A549 (cell line): ENCODE data around the gene NUP188.

Experiments
- CBX2 ChIP-seq: fragments of 200-600 bp; sonication (generic); IDR thresholded peaks from 2 replicates; pipeline ENCODE4 v1.6.1; 2016; ENCODE audit warnings: low read depth, mild to moderate bottlenecking, borderline replicate concordance
- CHD2 ChIP-seq: fragments of 150-350 bp; IDR thresholded peaks from 2 replicates; pipeline ENCODE4 v1.6.1; 2014; ENCODE audit warnings: low read length; ENCODE audit not compliant: partially characterized antibody
- FOSL2 ChIP-seq, 2 experiments: fragments of 450-650 bp in 1 of 2; fragments of >200 bp in 1 of 2; sonication (Bioruptor Twin) in 1 of 2; formaldehyde crosslinking; IDR thresholded peaks; 2 replicates each; pipeline versions ENCODE4 v1.5.0 to v1.6.1; 2016 to 2020; ENCODE audit warnings: mild to moderate bottlenecking in 1 of 2, moderate library complexity in 1 of 2
- HOXA7 ChIP-seq: fragments of 250-450 bp; sonication (Bioruptor Pico); IDR thresholded peaks from 2 replicates; pipeline ENCODE4 v1.5.0; 2020; ENCODE audit warnings: mild to moderate bottlenecking, moderate library complexity
- JUN ChIP-seq, 2 experiments: fragments of >200 bp; sonication (Bioruptor Twin); formaldehyde crosslinking; IDR thresholded peaks; 2 replicates in 1 of 2; 3 replicates in 1 of 2; pipeline ENCODE4 v1.6.1; 2016 to 2017
- JUNB ChIP-seq: fragments of >200 bp; sonication (Bioruptor Twin); formaldehyde crosslinking; IDR thresholded peaks from 2 replicates; pipeline ENCODE4 v1.6.1; 2016
- KDM1A ChIP-seq: fragments of 200-600 bp; sonication (generic); IDR thresholded peaks from 2 replicates; pipeline ENCODE4 v1.6.1; 2016; ENCODE audit warnings: low read depth, mild to moderate bottlenecking
- MAFK ChIP-seq: fragments of 450-650 bp; IDR thresholded peaks from 2 replicates; pipeline ENCODE4 v1.6.1; 2014; ENCODE audit not compliant: partially characterized antibody
- POLR2A ChIP-seq: IDR thresholded peaks from 2 replicates; pipeline ENCODE4 v1.6.1; 2012; ENCODE audit warnings: mild to moderate bottlenecking, low read length
- TF ChIP-seq, protein P1 (sequence below): fragments of >200 bp; sonication (Bioruptor Twin); formaldehyde crosslinking; IDR thresholded peaks from 3 replicates; pipeline ENCODE4 v1.5.1; 2016

DNA sequence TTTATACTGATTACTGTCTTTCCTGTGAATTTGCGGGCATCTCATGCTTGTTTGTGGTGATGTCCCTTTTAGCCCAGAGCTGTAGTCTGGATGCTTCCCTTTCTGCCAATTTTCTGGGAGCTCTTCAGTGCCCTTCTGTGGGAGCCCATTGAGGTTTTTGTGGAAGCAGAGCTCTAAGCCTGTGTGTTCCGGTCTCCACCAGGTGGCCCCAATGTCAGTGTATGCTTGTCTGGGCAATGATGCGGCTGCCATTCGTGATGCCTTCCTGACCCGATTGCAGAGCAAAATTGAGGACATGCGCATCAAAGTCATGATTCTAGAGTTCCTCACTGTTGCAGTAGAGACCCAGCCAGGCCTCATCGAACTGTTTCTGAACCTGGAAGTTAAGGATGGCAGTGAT, 45.5 kb downstream of the NUP188 start:
- TF ChIP-seq, protein P1, sequence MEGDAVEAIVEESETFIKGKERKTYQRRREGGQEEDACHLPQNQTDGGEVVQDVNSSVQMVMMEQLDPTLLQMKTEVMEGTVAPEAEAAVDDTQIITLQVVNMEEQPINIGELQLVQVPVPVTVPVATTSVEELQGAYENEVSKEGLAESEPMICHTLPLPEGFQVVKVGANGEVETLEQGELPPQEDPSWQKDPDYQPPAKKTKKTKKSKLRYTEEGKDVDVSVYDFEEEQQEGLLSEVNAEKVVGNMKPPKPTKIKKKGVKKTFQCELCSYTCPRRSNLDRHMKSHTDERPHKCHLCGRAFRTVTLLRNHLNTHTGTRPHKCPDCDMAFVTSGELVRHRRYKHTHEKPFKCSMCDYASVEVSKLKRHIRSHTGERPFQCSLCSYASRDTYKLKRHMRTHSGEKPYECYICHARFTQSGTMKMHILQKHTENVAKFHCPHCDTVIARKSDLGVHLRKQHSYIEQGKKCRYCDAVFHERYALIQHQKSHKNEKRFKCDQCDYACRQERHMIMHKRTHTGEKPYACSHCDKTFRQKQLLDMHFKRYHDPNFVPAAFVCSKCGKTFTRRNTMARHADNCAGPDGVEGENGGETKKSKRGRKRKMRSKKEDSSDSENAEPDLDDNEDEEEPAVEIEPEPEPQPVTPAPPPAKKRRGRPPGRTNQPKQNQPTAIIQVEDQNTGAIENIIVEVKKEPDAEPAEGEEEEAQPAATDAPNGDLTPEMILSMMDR, result no peak
- TF ChIP-seq POLR2A (no peak), FOSL2 (IDR thresholded peaks at IDR 0.05) (no peak), FOSL2 (CRISPR knock-in tag; IDR thresholded peaks at IDR 0.05) (no peak), CBX2 (no peak), HOXA7 (CRISPR knock-in tag) (no peak), CHD2 (no peak), KDM1A (no peak), JUNB (no peak), MAFK (no peak), JUN (IDR thresholded peaks at IDR 0.05) (no peak)
